Immature natural killer cell (primary cell): ENCODE measurements around the gene ELK1. TPM values are rescaled to one million over a fixed set of nuclear protein-coding genes. Genes with fewer than 3 reads are reported as not detected.
"Not testable (repeated sequence)": the region's sequence is repeated elsewhere in the genome, so short reads cannot be mapped to it uniquely, and the experiment has no call there.

Experiments used
- DNase-seq, 3 donors: peaks; one replicate each; pipeline ENCODE4 v3.0.0; 2022; ENCODE audit warnings: mixed read lengths in 1 of 3
- H3K27ac Mint-ChIP-seq, 6 donors: one replicate each; pipeline ENCODE4 v1.8.0; 2020; ENCODE audit warnings: mixed read lengths in 6 of 6, mild to moderate bottlenecking in 5 of 6, inconsistent platforms in 4 of 6, moderate library complexity in 3 of 6
- H3K27me3 Mint-ChIP-seq, 3 donors: one replicate each; pipeline ENCODE4 v1.8.0; 2020 to 2021; ENCODE audit warnings: low read depth in 3 of 3, mild to moderate bottlenecking in 3 of 3, mixed read lengths in 3 of 3, moderate library complexity in 3 of 3, inconsistent platforms in 1 of 3
- H3K36me3 Mint-ChIP-seq, 3 donors: one replicate each; pipeline ENCODE4 v1.8.0; 2020; ENCODE audit warnings: mixed read lengths in 3 of 3, inconsistent platforms in 2 of 3, mild to moderate bottlenecking in 2 of 3
- H3K4me1 Mint-ChIP-seq, 2 donors: one replicate each; pipeline ENCODE4 v1.8.0; 2020; ENCODE audit warnings: inconsistent platforms in 2 of 2, mild to moderate bottlenecking in 2 of 2, mixed read lengths in 2 of 2, moderate library complexity in 1 of 2
- H3K4me3 Mint-ChIP-seq, 5 donors: one replicate each; pipeline ENCODE4 v1.8.0; 2020; ENCODE audit warnings: mild to moderate bottlenecking in 5 of 5, mixed read lengths in 5 of 5, inconsistent platforms in 3 of 5, moderate library complexity in 3 of 5
- H3K9me3 Mint-ChIP-seq, 6 donors: one replicate each; pipeline ENCODE4 v1.8.0; 2020; ENCODE audit warnings: mild to moderate bottlenecking in 6 of 6, mixed read lengths in 6 of 6, inconsistent platforms in 4 of 6, moderate library complexity in 3 of 6
- polyA plus RNA-seq, 3 donors: library from polyadenylated mRNA; unstranded; fragments of 300-500 nt; fragmentation: Illumina TruSeq; gene quantifications; one replicate each; pipeline ENCODE4 v1.2.3, GENCODE V29; 2021

Gene ELK1
- polyA plus RNA-seq, 3 donors from 2014 or later, result 8.4 to 9.4 (median 9.1) TPM

DNA sequence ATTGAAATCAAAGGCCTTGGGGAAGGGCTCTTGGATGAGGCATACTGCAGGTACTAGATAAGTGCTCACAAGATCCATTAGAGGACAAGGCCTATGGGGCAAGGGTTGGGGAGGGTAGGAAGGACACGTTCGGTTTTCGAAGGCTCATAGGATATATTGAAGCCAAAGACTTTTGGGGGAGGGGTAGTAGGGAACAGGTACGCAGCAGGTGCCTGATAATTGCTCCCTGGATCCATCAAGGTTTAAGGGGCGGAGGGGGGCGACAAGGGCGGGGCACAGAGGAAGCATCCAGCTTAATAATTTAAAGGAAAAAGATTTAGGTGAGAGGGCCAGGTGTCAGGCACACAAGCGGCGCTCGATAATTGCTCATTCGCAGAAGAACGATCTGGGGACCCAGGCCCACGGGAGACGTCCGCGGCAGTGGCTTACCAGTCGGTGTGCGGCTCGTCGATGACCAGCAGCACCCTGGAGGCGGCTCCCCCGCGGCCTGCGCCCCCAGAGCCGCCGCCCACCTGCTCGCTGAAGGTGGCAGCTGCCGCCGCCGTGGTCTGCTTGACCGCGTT lies 31.4 kb downstream of the ELK1 start:
- H3K36me3 Mint-ChIP-seq, result no peaks in the 10 kb centered on the region
- no peak for DNase-seq
- H3K9me3 Mint-ChIP-seq, result peaks cover 0 to 4% (median 0%) of the 10 kb centered on the region in 6 donors
- peaks cover 0 to 4% of the 10 kb centered on the region in 2 donors for H3K4me1 Mint-ChIP-seq
- H3K27ac Mint-ChIP-seq, result peak overlapping the region in 2 of 6 donors; percentile 23 to 33
- peak overlapping the region; percentile 12 to 75 (median 52) for H3K4me3 Mint-ChIP-seq
- H3K27me3 Mint-ChIP-seq, result peaks cover 11 to 18% (median 17%) of the 10 kb centered on the region in 3 donors

DNA sequence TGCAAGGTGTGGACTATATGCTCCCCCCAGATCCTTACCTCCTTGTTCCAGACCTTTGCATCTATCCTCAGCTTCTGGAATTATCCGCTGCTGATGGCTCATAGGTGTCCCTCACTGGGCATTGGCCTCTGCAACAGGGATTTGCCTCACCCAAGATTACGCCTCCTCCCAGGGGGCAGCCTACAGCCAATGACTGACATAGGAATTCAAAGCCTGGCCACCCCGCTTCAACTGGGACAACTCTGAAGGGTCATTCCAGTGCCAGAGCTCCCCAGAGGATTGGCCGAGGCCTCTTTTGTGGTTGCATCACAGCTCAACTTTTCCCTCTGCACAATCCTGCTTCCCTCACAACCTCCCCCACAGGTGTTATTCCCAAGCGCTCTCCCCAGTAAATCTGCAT lies 35.7 kb downstream of the ELK1 start:
- peaks cover 0 to 4% (median 0%) of the 10 kb centered on the region in 6 donors for H3K9me3 Mint-ChIP-seq
- H3K4me1 Mint-ChIP-seq, result peaks cover 0 to 4% of the 10 kb centered on the region in 2 donors
- no peak overlapping the region for H3K4me3 Mint-ChIP-seq
- no peaks in the 10 kb centered on the region for H3K36me3 Mint-ChIP-seq
- no peak for DNase-seq
- H3K27me3 Mint-ChIP-seq, result peaks cover 3 to 10% (median 7%) of the 10 kb centered on the region in 3 donors
- no peak overlapping the region for H3K27ac Mint-ChIP-seq

DNA sequence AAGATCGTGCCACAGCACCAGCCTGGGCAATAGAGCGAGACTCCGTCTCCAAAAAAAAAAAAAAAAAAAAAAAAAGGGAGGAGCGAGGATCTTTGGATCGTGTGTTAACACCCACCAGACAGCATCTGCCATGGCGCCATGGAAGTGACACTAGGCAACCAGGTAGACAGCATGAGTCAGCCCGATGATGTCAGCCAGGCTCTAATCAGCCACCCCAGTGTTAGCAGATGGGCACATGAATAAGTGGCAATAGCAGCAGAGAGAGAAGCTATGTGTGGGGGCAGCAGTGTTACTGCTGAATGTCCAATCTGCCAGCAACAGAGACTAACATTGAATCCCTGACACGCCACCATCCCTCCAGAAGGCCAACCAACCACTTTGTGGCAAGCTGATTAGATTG lies 37.3 kb downstream of the ELK1 start:
- peaks cover 0 to 3% (median 2%) of the 10 kb centered on the region in 3 donors for H3K27me3 Mint-ChIP-seq
- no peak overlapping the region for H3K27ac Mint-ChIP-seq
- no peak for DNase-seq
- H3K4me3 Mint-ChIP-seq, result no peak overlapping the region
- no peaks in the 10 kb centered on the region for H3K36me3 Mint-ChIP-seq
- no peaks in the 10 kb centered on the region for H3K9me3 Mint-ChIP-seq
- H3K4me1 Mint-ChIP-seq, result no peaks in the 10 kb centered on the region

DNA sequence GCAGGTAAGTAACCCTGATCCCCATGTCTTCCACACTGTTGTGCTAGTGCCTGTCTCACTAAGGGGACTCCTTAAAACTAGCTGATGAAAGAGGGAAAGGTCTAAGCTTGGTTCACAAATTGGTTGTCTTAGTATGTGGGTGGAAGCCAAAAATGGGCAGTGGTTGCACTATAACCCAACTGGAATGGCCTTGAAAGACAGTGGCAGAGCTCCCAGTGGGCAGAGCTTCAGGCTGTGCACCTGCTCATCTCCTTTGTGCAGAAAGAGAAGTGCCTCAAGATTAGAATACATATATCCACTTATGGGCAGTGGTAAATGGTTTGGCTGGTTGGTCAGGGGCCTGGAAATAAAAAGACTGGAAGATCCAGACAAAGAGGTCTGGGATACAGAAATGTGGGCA lies 37.9 kb downstream of the ELK1 start:
- Mint-ChIP-seq H3K27me3 (peaks cover 0 to 2% (median 1%) of the 10 kb centered on the region in 3 donors), H3K9me3 (no peaks in the 10 kb centered on the region), H3K4me3 (no peak overlapping the region), H3K27ac (no peak overlapping the region), H3K4me1 (no peaks in the 10 kb centered on the region), H3K36me3 (no peaks in the 10 kb centered on the region)
- DNase-seq, result no peak

DNA sequence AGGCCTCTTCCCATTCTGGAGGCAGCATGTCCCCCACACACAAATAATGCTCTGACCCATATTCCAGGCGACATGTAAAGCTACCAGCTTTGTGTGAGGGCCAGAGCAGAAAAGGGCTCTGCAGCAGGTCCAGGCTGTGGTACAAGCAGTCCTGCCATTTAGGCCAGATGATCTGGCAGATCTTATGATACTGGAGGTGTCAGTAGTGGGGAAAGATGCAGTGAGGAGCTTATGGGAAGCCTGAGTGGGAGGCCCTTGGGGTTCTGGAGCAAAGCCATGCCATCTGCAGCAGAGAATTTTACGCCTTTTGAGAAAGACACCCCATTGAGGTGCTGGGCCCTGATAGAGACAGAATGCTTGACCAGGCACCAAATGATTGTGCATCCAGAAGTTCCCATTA lies 38.4 kb downstream of the ELK1 start:
- Mint-ChIP-seq H3K27me3 (peaks cover 1 to 2% (median 2%) of the 10 kb centered on the region in 3 donors), H3K36me3 (no peaks in the 10 kb centered on the region), H3K4me3 (no peak overlapping the region), H3K27ac (no peak overlapping the region), H3K9me3 (no peaks in the 10 kb centered on the region), H3K4me1 (no peaks in the 10 kb centered on the region)
- no peak for DNase-seq

DNA sequence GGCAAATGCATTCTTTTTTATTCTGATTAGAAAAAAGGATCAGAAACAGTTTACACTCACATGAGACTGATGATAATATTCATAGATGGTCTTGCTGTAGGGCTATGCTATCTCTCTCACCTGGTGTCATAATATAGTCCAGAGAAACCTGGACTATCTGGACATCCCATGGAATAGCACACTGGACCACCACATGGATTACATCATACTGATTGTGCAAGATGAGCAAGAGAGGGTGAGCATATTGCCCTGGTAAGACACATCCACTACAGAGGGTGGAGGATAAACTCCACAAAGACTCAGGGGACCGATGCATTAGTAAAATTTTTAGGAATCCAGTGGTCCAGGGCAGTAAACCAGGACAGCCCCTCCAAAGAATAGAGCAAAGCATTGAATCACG lies 38.9 kb downstream of the ELK1 start:
- Mint-ChIP-seq H3K9me3 (no peaks in the 10 kb centered on the region), H3K4me3 (no peak overlapping the region), H3K27me3 (peaks cover 2 to 5% (median 3%) of the 10 kb centered on the region in 3 donors), H3K36me3 (no peaks in the 10 kb centered on the region), H3K27ac (no peak overlapping the region), H3K4me1 (no peaks in the 10 kb centered on the region)
- no peak for DNase-seq

DNA sequence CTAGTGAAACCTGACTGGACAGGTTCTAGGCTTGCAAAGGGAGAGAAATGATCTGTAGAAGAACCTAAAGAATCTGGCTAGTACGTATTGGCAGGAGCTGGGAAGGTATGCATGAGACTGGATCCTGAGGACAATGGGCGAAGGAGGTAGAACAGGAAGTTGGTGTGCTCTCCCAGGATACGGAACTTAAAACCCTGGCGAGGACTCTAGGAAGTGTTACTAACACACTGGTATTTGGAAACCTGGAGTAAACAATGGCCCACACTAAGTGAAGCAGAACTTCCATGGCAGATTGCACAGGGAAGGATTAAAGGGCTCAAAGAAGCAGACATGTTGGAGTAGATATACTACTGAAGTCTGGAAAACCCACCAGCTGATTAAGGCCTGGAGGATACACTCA lies 39.9 kb downstream of the ELK1 start:
- Mint-ChIP-seq H3K27me3 (peaks cover 2 to 7% (median 7%) of the 10 kb centered on the region in 3 donors), H3K4me3 (no peak overlapping the region), H3K27ac (no peak overlapping the region), H3K9me3 (peaks cover 0 to under 1% (median 0%) of the 10 kb centered on the region in 6 donors), H3K4me1 (no peaks in the 10 kb centered on the region), H3K36me3 (no peaks in the 10 kb centered on the region)
- DNase-seq, result no peak

DNA sequence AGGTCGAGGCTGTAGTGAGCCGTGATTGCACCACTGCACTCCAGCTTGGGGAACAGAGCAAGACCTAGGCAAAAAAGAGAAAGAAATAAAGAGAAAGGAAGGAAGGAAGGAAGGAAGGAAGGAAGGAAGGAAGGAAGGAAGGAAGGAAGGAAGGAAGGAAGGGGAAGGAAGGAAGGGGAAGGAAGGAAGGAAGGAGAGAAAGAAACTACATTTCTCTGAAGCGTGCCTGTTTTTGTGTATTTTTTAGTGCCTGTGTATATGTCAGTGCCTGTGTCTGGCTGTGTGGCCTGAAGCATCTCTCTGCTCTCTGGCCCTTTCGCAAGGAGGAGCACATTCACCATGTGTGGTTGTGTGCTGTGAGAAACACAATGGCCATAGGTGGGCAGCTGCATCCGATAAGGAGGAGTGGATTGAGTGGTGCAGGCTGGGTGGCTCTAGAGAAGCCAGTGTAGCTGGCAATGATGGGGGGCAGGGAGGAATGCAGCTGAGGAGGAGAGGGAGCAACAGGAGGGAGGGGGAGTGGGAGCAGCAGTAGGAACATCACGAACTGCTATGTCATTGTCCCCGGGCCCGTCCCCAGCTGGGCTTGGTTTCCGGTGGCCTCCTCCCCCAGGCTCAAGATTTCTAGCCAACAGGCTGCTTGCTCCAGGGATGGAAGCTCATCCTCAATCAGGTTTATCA lies 42.1 kb downstream of the ELK1 start:
- peaks cover 0 to 2% (median 0%) of the 10 kb centered on the region in 6 donors for H3K9me3 Mint-ChIP-seq
- peaks cover 2 to 9% (median 7%) of the 10 kb centered on the region in 3 donors for H3K27me3 Mint-ChIP-seq
- no peak overlapping the region for H3K4me3 Mint-ChIP-seq
- no peaks in the 10 kb centered on the region for H3K4me1 Mint-ChIP-seq
- no peak for DNase-seq
- no peak overlapping the region for H3K27ac Mint-ChIP-seq
- H3K36me3 Mint-ChIP-seq, result no peaks in the 10 kb centered on the region

DNA sequence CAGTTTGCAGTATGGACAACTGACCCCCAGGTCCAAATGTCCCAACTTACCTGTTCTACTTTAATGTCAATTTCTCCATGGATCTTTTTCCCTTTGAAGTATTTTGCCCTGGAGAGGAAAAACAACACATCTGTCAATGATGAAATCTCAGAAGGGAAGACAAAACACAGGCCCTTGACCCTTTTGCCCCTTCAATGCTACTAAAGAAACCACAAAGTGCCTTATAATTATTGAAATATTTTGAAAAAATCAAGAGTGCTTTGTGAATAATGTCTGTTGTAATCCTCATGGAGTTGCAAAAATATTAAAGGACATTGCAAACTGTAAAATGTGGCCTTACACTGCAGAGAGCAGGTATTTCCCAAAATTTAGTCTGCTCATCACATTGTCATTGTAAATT lies 43.3 kb downstream of the ELK1 start:
- Mint-ChIP-seq H3K27me3 (peaks cover 2 to 9% (median 5%) of the 10 kb centered on the region in 3 donors), H3K9me3 (peaks cover 0 to 2% (median 0%) of the 10 kb centered on the region in 6 donors)
- no peak for DNase-seq

DNA sequence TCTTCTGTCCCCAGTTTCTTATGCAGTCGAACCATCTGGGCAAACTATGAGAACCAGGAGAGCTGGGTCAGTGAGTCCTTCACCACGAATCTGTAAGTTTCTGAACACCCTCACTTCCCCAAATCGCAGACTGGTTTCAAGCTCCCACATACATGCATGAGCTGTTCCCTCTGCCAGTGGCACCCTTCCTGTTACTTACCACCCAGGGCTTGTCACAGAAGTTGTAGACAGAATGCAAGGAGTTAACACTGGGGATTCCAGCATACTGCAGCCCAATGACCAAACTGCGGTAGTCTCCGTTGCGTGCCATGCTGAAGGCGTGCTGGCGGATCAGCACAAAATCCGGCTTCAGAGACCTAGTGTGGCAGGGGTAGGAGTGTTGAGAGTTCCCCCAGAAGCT lies 45.3 kb downstream of the ELK1 start:
- DNase-seq, result no peak
- Mint-ChIP-seq H3K9me3 (peaks cover 0 to 5% (median 2%) of the 10 kb centered on the region in 6 donors), H3K27ac (no peak overlapping the region), H3K36me3 (peaks cover 0 to under 1% (median 0%) of the 10 kb centered on the region in 3 donors), H3K27me3 (peaks cover 2 to 14% (median 5%) of the 10 kb centered on the region in 3 donors), H3K4me1 (no peaks in the 10 kb centered on the region), H3K4me3 (no peak overlapping the region)

More for the DNA sequence above, 43.3 kb downstream of the ELK1 start:
- Mint-ChIP-seq H3K4me3 (no peak overlapping the region), H3K27ac (no peak overlapping the region), H3K36me3 (no peaks in the 10 kb centered on the region), H3K4me1 (no peaks in the 10 kb centered on the region)

DNA sequence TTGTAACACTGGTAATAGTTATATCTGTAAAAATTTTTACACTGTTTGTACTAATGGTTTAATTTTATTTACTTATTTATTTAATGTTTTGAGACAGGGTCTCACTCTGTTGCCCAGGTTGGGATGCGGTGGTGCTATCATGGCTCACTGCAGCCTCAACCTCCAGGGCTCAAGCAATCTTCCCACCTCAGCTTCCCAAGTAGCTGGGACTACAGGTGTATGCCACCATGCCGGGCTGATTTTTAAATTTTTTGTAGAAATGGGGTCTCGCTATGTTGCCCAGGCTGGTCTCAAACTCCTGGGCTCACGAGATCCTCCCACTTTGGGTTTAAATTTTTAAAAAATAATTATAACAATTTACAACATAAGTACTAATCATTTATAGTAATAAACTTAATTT lies 47.2 kb downstream of the ELK1 start:
- not testable (repeated sequence) for H3K36me3 Mint-ChIP-seq, H3K4me3 Mint-ChIP-seq, H3K27ac Mint-ChIP-seq, DNase-seq, H3K4me1 Mint-ChIP-seq
- peaks cover 2 to 14% (median 5%) of the 10 kb centered on the region in 3 donors for H3K27me3 Mint-ChIP-seq
- H3K9me3 Mint-ChIP-seq, result peaks cover 2 to 11% (median 7%) of the 10 kb centered on the region in 6 donors

DNA sequence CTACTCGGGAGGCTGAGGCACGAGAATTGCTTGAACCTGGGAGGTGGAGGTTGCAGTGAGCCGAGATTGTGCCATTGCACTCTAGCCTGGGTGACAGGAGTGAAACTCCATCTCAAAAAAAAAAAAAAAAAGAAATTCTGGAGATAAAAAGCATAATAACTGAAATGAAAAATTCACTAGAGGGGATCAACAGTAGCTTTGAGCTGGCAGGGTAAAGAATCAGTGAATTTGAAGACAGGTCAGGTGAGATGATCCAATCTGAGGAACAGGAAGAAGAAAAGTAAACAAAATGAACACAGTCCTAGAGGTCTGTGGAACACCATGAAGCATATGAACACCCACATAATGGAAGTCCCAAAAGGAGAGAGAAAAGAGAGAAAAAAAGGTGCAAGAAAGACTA lies 53.1 kb downstream of the ELK1 start:
- Mint-ChIP-seq H3K27ac (no peak overlapping the region), H3K27me3 (peaks cover 0 to 9% (median 3%) of the 10 kb centered on the region in 3 donors), H3K4me3 (no peak overlapping the region), H3K36me3 (peaks cover 0 to 14% (median 0%) of the 10 kb centered on the region in 3 donors), H3K9me3 (peaks cover 0 to 28% (median 17%) of the 10 kb centered on the region in 6 donors), H3K4me1 (peaks cover 9 to 10% of the 10 kb centered on the region in 2 donors)
- DNase-seq, result no peak

DNA sequence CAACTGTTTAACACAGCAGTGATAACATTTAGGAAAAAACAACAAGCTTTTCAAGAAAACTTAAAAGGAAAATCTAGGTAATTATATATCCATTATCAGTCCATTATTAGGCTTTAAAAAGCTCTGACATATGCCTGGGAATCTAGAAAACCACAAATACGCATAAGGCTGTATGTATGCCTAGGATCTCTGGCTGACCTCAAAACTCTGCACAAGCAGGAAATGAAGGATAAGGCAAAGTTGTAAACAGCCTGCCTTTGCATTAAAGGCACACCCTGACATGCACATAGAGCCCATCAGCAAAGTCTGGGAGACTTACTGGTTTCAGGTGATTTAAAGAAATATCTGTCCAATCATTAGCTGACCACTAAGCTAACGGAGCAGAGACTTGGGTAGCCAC lies 54.1 kb downstream of the ELK1 start:
- Mint-ChIP-seq H3K36me3 (peaks cover 0 to 14% (median 0%) of the 10 kb centered on the region in 3 donors), H3K27me3 (peaks cover 0 to 7% (median 3%) of the 10 kb centered on the region in 3 donors), H3K27ac (no peak overlapping the region), H3K4me1 (peaks cover 9 to 10% of the 10 kb centered on the region in 2 donors), H3K4me3 (no peak overlapping the region), H3K9me3 (peaks cover 0 to 28% (median 17%) of the 10 kb centered on the region in 6 donors)
- DNase-seq, result no peak

DNA sequence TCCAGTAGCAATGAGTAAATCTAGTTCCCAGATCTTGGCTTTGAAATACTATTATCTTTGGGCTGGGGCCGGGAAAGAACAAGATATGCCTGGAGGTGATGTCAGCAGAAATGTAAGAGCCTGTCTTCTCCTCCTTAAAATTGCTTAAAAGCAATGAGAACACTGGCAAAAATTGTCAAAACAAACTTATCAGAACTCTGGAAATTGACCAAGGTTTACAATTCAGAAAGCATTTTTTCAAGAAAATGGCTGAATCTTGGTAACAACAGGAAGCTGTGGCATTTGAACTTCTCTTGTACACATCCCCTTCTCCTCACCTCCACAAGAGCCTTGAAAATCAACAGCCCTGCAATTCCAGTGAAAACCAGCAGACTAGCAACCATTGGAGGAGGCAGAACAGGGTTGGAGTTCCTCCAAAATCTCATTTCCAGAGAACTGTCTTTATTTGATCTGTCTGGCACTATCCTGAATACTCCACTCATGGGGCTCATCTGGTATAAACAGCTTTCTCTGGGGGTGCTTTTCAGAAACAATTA lies 54.6 kb downstream of the ELK1 start:
- Mint-ChIP-seq H3K9me3 (peaks cover 0 to 28% (median 17%) of the 10 kb centered on the region in 6 donors), H3K27ac (no peak overlapping the region), H3K4me1 (peaks cover 9 to 10% of the 10 kb centered on the region in 2 donors), H3K4me3 (no peak overlapping the region), H3K36me3 (peaks cover 0 to 14% (median 0%) of the 10 kb centered on the region in 3 donors), H3K27me3 (peaks cover 0 to 5% (median 3%) of the 10 kb centered on the region in 3 donors)
- no peak for DNase-seq
